HEK293 (cell line): ENCODE measurements around the gene IL4I1.
A peak's percentile ranks its signal among the peaks of the same experiment; 100 is the strongest.

ENCODE experiments used
- ELK4 ChIP-seq: IDR thresholded peaks from 2 replicates; pipeline ENCODE4 v1.6.1; 2011; ENCODE audit warnings: mild to moderate bottlenecking, low read depth, low read length, borderline replicate concordance
- GFI1B ChIP-seq: fragments of 450-650 bp; formaldehyde crosslinking; IDR thresholded peaks from 2 replicates; pipeline ENCODE4 v1.5.1; 2016; ENCODE audit warnings: missing biosample characterization, missing genetic modification characterization
- GLI4 ChIP-seq: fragments of 450-650 bp; formaldehyde crosslinking; IDR thresholded peaks from 2 replicates; pipeline ENCODE4 v1.5.1; 2016; ENCODE audit warnings: missing biosample characterization, missing genetic modification characterization
- HIC1 ChIP-seq: fragments of 450-650 bp; formaldehyde crosslinking; IDR thresholded peaks from 2 replicates; pipeline ENCODE4 v1.5.1; 2016; ENCODE audit warnings: missing biosample characterization, missing genetic modification characterization
- HOXD13 ChIP-seq: sonication (generic); formaldehyde crosslinking; IDR thresholded peaks from 2 replicates; pipeline ENCODE4 v1.8.0; 2022; ENCODE audit warnings: missing genetic modification reagents, borderline replicate concordance
- KLF1 ChIP-seq: fragments of 450-650 bp; formaldehyde crosslinking; IDR thresholded peaks from 2 replicates; pipeline ENCODE4 v1.5.1; 2016; ENCODE audit warnings: missing biosample characterization, missing genetic modification characterization
- KLF17 ChIP-seq: fragments of 450-650 bp; formaldehyde crosslinking; IDR thresholded peaks from 2 replicates; pipeline ENCODE4 v1.5.1; 2016; ENCODE audit warnings: missing biosample characterization, missing genetic modification characterization
- KLF8 ChIP-seq: fragments of 450-650 bp; formaldehyde crosslinking; IDR thresholded peaks from 2 replicates; pipeline ENCODE4 v1.5.1; 2016; ENCODE audit warnings: missing biosample characterization, missing genetic modification characterization
- MZF1 ChIP-seq: fragments of 450-650 bp; formaldehyde crosslinking; IDR thresholded peaks from 2 replicates; pipeline ENCODE4 v1.5.1; 2017; ENCODE audit warnings: missing biosample characterization, missing genetic modification characterization, borderline replicate concordance
- PRDM1 ChIP-seq: fragments of 450-650 bp; formaldehyde crosslinking; IDR thresholded peaks from 2 replicates; pipeline ENCODE4; 2016; ENCODE audit warnings: missing biosample characterization, missing genetic modification characterization
- REPIN1 ChIP-seq: fragments of 450-650 bp; formaldehyde crosslinking; IDR thresholded peaks from 2 replicates; pipeline ENCODE4 v1.5.1; 2017; ENCODE audit warnings: missing biosample characterization, missing genetic modification characterization, low read depth
- SP3 ChIP-seq: fragments of 450-650 bp; formaldehyde crosslinking; IDR thresholded peaks from 2 replicates; pipeline ENCODE4 v1.5.1; 2016; ENCODE audit warnings: missing biosample characterization, missing genetic modification characterization
- TRIM28 ChIP-seq: IDR thresholded peaks from 2 replicates; pipeline ENCODE4 v1.6.1; 2011; ENCODE audit warnings: low read length, control low read depth, borderline replicate concordance
- YY2 ChIP-seq: fragments of 450-650 bp; formaldehyde crosslinking; IDR thresholded peaks from 2 replicates; pipeline ENCODE4 v1.5.1; 2016; ENCODE audit warnings: missing biosample characterization, missing genetic modification characterization
- ZBTB44 ChIP-seq: fragments of 450-650 bp; IDR thresholded peaks from 2 replicates; pipeline ENCODE4 v1.5.1; 2018; ENCODE audit warnings: missing biosample characterization, mild to moderate bottlenecking, missing genetic modification characterization
- ZBTB48 ChIP-seq: fragments of 450-650 bp; formaldehyde crosslinking; IDR thresholded peaks from 2 replicates; pipeline ENCODE4 v1.5.1; 2016; ENCODE audit warnings: missing biosample characterization, missing genetic modification characterization
- ZBTB7A ChIP-seq: fragments of 450-650 bp; formaldehyde crosslinking; IDR thresholded peaks from 2 replicates; pipeline ENCODE4 v1.5.1; 2016; ENCODE audit warnings: low read depth, missing biosample characterization, missing genetic modification characterization
- ZEB2 ChIP-seq: fragments of 450-650 bp; formaldehyde crosslinking; IDR thresholded peaks from 2 replicates; pipeline ENCODE4 v1.5.1; 2016; ENCODE audit warnings: missing biosample characterization, missing genetic modification characterization
- ZFP69B ChIP-seq: fragments of 450-650 bp; formaldehyde crosslinking; IDR thresholded peaks from 2 replicates; pipeline ENCODE4 v1.5.1; 2016; ENCODE audit warnings: missing biosample characterization, missing genetic modification characterization
- ZNF121 ChIP-seq: fragments of 450-650 bp; formaldehyde crosslinking; IDR thresholded peaks from 2 replicates; pipeline ENCODE4 v1.5.1; 2016; ENCODE audit warnings: missing biosample characterization, missing genetic modification characterization
- ZNF157 ChIP-seq: fragments of 450-650 bp; formaldehyde crosslinking; IDR thresholded peaks from 2 replicates; pipeline ENCODE4 v1.5.1; 2016; ENCODE audit warnings: missing biosample characterization, missing genetic modification characterization
- ZNF214 ChIP-seq: fragments of 450-650 bp; formaldehyde crosslinking; IDR thresholded peaks from 2 replicates; pipeline ENCODE4 v1.5.1; 2017; ENCODE audit warnings: missing biosample characterization, mild to moderate bottlenecking, missing genetic modification characterization, borderline replicate concordance
- ZNF248 ChIP-seq: fragments of 450-650 bp; formaldehyde crosslinking; IDR thresholded peaks from 2 replicates; pipeline ENCODE4 v1.5.1; 2017; ENCODE audit warnings: missing biosample characterization, missing genetic modification characterization
- ZNF302 ChIP-seq: fragments of 450-650 bp; formaldehyde crosslinking; IDR thresholded peaks from 2 replicates; pipeline ENCODE4 v1.5.1; 2016; ENCODE audit warnings: missing biosample characterization, missing genetic modification characterization, low read depth
- ZNF324 ChIP-seq: fragments of 450-650 bp; formaldehyde crosslinking; IDR thresholded peaks from 2 replicates; pipeline ENCODE4 v1.5.1; 2016; ENCODE audit warnings: missing biosample characterization, missing genetic modification characterization
- ZNF350 ChIP-seq: fragments of 450-650 bp; formaldehyde crosslinking; IDR thresholded peaks from 2 replicates; pipeline ENCODE4 v1.5.0; 2017; ENCODE audit warnings: missing biosample characterization, mild to moderate bottlenecking, missing genetic modification characterization
- ZNF354C ChIP-seq: fragments of 450-650 bp; formaldehyde crosslinking; IDR thresholded peaks from 2 replicates; pipeline ENCODE4 v1.5.1; 2016; ENCODE audit warnings: missing biosample characterization, missing genetic modification characterization, low read depth, borderline replicate concordance
- ZNF398 ChIP-seq: fragments of 450-650 bp; formaldehyde crosslinking; IDR thresholded peaks from 2 replicates; pipeline ENCODE4 v1.5.1; 2017; ENCODE audit warnings: missing biosample characterization, missing genetic modification characterization
- ZNF621 ChIP-seq: fragments of 450-650 bp; formaldehyde crosslinking; IDR thresholded peaks from 2 replicates; pipeline ENCODE4 v1.5.1; 2017; ENCODE audit warnings: missing biosample characterization, missing genetic modification characterization
- ZNF623 ChIP-seq: fragments of 450-650 bp; formaldehyde crosslinking; IDR thresholded peaks from 2 replicates; pipeline ENCODE4 v1.5.1; 2016; ENCODE audit warnings: missing biosample characterization, missing genetic modification characterization
- ZNF747 ChIP-seq: fragments of 450-650 bp; formaldehyde crosslinking; IDR thresholded peaks from 2 replicates; pipeline ENCODE4 v1.5.1; 2016; ENCODE audit warnings: missing biosample characterization, missing genetic modification characterization
- ZNF768 ChIP-seq: fragments of 450-650 bp; formaldehyde crosslinking; IDR thresholded peaks from 2 replicates; pipeline ENCODE4 v1.5.1; 2018; ENCODE audit warnings: missing biosample characterization, mild to moderate bottlenecking, missing genetic modification characterization
- ZSCAN23 ChIP-seq: fragments of 450-650 bp; formaldehyde crosslinking; IDR thresholded peaks from 2 replicates; pipeline ENCODE4 v1.5.1; 2016; ENCODE audit warnings: missing biosample characterization, missing genetic modification characterization
- ZXDB ChIP-seq: fragments of 450-650 bp; formaldehyde crosslinking; IDR thresholded peaks from 2 replicates; pipeline ENCODE4 v1.5.1; 2016; ENCODE audit warnings: missing biosample characterization, missing genetic modification characterization

IL4I1 gene

GRCh38 chr19:49862391-49863253, 34.1 kb downstream of the IL4I1 start (continued):
- TF ChIP-seq KLF17 (tag by site-specific recombination) (peak; percentile 87), ZNF350 (tag by site-specific recombination) (no peak), ZNF623 (peak; percentile 100), ZBTB48 (0 out of 2 replicates have a peak, but pooled peaks have one; percentile 26), ZNF747 (tag by site-specific recombination) (no peak), ZXDB (0 out of 2 replicates have a peak, but pooled peaks have one; percentile 29), ZNF768 (tag by site-specific recombination) (no peak), ZNF354C (tag by site-specific recombination) (no peak), ZEB2 (tag by site-specific recombination) (0 out of 2 replicates have a peak, but pooled peaks have one; percentile 32), HIC1 (tag by site-specific recombination) (no peak), ZNF248 (tag by site-specific recombination) (no peak), ELK4 (no peak), ZSCAN23 (tag by site-specific recombination) (no peak), ZNF398 (tag by site-specific recombination) (peak; percentile 66), ZNF214 (no peak), PRDM1 (tag by site-specific recombination) (peak; percentile 84; the same call in 1 of the 2 replicates), HOXD13 (CRISPR knock-in tag) (no peak), TRIM28 (no peak), SP3 (peak; percentile 23; the same call in 1 of the 2 replicates), ZBTB7A (tag by site-specific recombination) (no peak), ZNF157 (tag by site-specific recombination) (no peak), KLF1 (peak; percentile 76), REPIN1 (tag by site-specific recombination) (no peak), ZNF302 (tag by site-specific recombination) (no peak), ZNF324 (tag by site-specific recombination) (no peak), YY2 (tag by site-specific recombination) (no peak), ZBTB44 (tag by site-specific recombination) (no peak), ZNF621 (tag by site-specific recombination) (no peak), MZF1 (tag by site-specific recombination) (no peak), ZFP69B (tag by site-specific recombination) (0 out of 2 replicates have a peak, but pooled peaks have one; percentile 79), GFI1B (tag by site-specific recombination) (no peak), KLF8 (tag by site-specific recombination) (peak; percentile 54; the same call in 1 of the 2 replicates), GLI4 (tag by site-specific recombination) (no peak), ZNF121 (tag by site-specific recombination) (no peak)
